Loucy (cell line): ENCODE results near the gene STARD8.

Experiments used
- EZH2phosphoT487 ChIP-seq: fragments of 200-600 bp; IDR thresholded peaks from 2 replicates; pipeline ENCODE4 v1.6.1; 2018; ENCODE audit warnings: antibody characterized with exemption, mild to moderate bottlenecking, moderate library complexity, borderline replicate concordance
- TF ChIP-seq, protein P1 (sequence below): fragments of 200-600 bp; sonication (generic); conservative IDR thresholded peaks from 2 replicates; pipeline ENCODE4 v1.5.1; 2014; ENCODE audit warnings: mild to moderate bottlenecking, antibody characterized with exemption, low read length

DNA sequence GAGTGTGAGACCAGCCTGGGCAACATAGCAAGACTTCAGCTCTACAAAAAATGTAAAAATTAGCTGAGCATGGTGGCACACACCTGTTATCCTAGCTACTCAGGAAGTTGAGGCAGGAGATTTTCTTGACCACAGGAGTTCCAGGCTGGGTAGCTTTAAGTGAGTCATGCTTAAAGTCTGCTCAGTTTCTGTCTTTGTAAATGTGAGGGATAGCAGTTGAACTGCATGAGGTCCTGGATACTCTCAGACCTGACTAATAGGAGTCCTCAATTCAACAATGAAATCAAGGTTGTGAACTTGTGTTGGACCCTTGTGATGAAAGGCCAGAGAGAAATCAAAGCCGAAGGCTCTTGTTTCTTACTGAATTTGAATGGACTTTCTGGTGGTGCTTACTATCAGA, 45.2 kb downstream of the STARD8 start:
- TF ChIP-seq, protein P1, sequence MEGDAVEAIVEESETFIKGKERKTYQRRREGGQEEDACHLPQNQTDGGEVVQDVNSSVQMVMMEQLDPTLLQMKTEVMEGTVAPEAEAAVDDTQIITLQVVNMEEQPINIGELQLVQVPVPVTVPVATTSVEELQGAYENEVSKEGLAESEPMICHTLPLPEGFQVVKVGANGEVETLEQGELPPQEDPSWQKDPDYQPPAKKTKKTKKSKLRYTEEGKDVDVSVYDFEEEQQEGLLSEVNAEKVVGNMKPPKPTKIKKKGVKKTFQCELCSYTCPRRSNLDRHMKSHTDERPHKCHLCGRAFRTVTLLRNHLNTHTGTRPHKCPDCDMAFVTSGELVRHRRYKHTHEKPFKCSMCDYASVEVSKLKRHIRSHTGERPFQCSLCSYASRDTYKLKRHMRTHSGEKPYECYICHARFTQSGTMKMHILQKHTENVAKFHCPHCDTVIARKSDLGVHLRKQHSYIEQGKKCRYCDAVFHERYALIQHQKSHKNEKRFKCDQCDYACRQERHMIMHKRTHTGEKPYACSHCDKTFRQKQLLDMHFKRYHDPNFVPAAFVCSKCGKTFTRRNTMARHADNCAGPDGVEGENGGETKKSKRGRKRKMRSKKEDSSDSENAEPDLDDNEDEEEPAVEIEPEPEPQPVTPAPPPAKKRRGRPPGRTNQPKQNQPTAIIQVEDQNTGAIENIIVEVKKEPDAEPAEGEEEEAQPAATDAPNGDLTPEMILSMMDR, result no peak
- no peak for TF ChIP-seq EZH2phosphoT487
